HEK293T (cell line): ENCODE data around the gene MAGEF1.

Experiments used
- BHLHE40 ChIP-seq: fragments of 450-650 bp; IDR thresholded peaks from 2 replicates; pipeline ENCODE4 v1.6.1; 2016; ENCODE audit warnings: mild to moderate bottlenecking, moderate library complexity, borderline replicate concordance
- SP1 ChIP-seq: fragments of 450-650 bp; IDR thresholded peaks from 2 replicates; pipeline ENCODE4 v1.6.1; 2017
- ZNF384 ChIP-seq: fragments of 450-650 bp; IDR thresholded peaks from 2 replicates; pipeline ENCODE4 v1.6.1; 2016

DNA sequence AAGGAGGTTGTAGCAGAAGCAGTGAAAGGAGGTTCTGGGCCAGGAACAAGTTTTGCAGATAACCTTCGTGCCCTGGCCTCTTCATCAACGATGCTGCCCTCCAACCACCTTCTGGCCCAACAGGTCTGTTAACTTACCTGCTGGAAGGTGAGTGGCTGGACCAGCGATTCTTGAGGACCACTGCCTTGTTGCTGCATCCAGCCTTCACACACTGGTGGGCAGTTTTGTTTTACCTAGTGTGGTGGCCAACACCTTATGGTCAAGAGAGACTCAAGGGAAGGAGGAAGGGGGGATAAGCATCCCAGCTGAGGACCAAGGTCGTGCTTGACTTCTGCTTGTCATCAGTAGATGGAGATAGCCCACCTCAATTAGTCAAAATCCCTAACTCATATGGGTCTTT, 7.8 kb upstream of the MAGEF1 start:
- TF ChIP-seq ZNF384 = no peak
- no peak for TF ChIP-seq SP1
- no peak for TF ChIP-seq BHLHE40
